PC-9 (cell line): ENCODE measurements around the gene LMO7. TPM values are rescaled to one million over a fixed set of nuclear protein-coding genes. Genes with fewer than 3 reads are reported as not detected.

Experiments used
- BruUV-seq: library from RNA; stranded (reverse); fragments of 400-500 nt; replicated peaks from 2 replicates; lab custom pipeline; 2021; lab: Mats Ljungman, UMichigan
- CTCF ChIA-PET: fragments of 300-600 bp; sonication (Branson Sonifier 250); formaldehyde crosslinking; loops from one replicate; lab custom pipeline; 2022; ENCODE audit warnings: antibody characterized with exemption; lab: Charles Lee
- POLR2A ChIA-PET: fragments of 300-600 bp; sonication (Branson Sonifier 250); formaldehyde crosslinking; loops from one replicate; lab custom pipeline; 2022; ENCODE audit warnings: antibody characterized with exemption; ENCODE audit not compliant: unreplicated experiment; lab: Charles Lee
- DNase-seq, 2 experiments: peaks; one replicate each; pipeline versions ENCODE4 v3.0.0 to v3.0.0-alpha.2; 2015 to 2022; ENCODE audit warnings: mixed read lengths in 1 of 2
- H2AFZ ChIP-seq: fragments of 200-600 bp; sonication (generic); 2 replicates; pipeline ENCODE4 v1.8.1; 2017; ENCODE audit warnings: antibody characterized with exemption
- H3F3A ChIP-seq: fragments of 200-600 bp; sonication (generic); 2 replicates; pipeline ENCODE4 v1.8.1; 2017; ENCODE audit warnings: antibody characterized with exemption, mild to moderate bottlenecking, low read depth; ENCODE audit not compliant: insufficient read depth
- H3K27ac ChIP-seq: fragments of 200-600 bp; sonication (generic); 2 replicates; pipeline ENCODE4 v1.6.1; 2016; ENCODE audit warnings: mixed run types
- H3K27me3 ChIP-seq: fragments of 200-600 bp; sonication (generic); 2 replicates; pipeline ENCODE4 v1.6.1; 2016; ENCODE audit warnings: low read depth, mixed run types; ENCODE audit not compliant: insufficient read depth
- H3K36me3 ChIP-seq: fragments of 200-600 bp; sonication (generic); 2 replicates; pipeline ENCODE4 v1.6.1; 2016; ENCODE audit warnings: low read depth, mixed run types
- H3K4me1 ChIP-seq: fragments of 200-600 bp; sonication (generic); replicated peaks from 2 replicates; pipeline ENCODE4 v1.6.1; 2016; ENCODE audit warnings: mixed run types; ENCODE audit not compliant: insufficient read depth
- H3K4me2 ChIP-seq: fragments of 200-600 bp; sonication (generic); 2 replicates; pipeline ENCODE4 v1.6.1; 2017; ENCODE audit warnings: mixed run types
- H3K4me3 ChIP-seq: fragments of 200-600 bp; sonication (generic); 2 replicates; pipeline ENCODE4 v1.6.1; 2016; ENCODE audit warnings: mixed run types
- H3K79me2 ChIP-seq: fragments of 200-600 bp; sonication (generic); 2 replicates; pipeline ENCODE4 v1.6.1; 2017; ENCODE audit warnings: low read depth, mixed run types
- H3K9me2 ChIP-seq: fragments of 200-600 bp; sonication (generic); 2 replicates; pipeline ENCODE4 v1.8.1; 2017; ENCODE audit warnings: mild to moderate bottlenecking; ENCODE audit not compliant: insufficient read depth
- H3K9me3 ChIP-seq: fragments of 200-600 bp; sonication (generic); 2 replicates; pipeline ENCODE4 v1.8.1; 2016; ENCODE audit warnings: low read depth; ENCODE audit not compliant: insufficient read depth
- H4K20me1 ChIP-seq: fragments of 200-600 bp; sonication (generic); 2 replicates; pipeline ENCODE4 v1.8.1; 2017; ENCODE audit not compliant: insufficient read depth
- CTCF ChIP-seq: fragments of 200-600 bp; sonication (generic); conservative IDR thresholded peaks from 2 replicates; pipeline ENCODE4 v1.6.1; 2017; ENCODE audit warnings: mixed run types, antibody characterized with exemption, mild to moderate bottlenecking, moderate library complexity
- EZH2 ChIP-seq: fragments of 200-600 bp; sonication (generic); IDR thresholded peaks from 2 replicates; pipeline ENCODE4 v1.8.0; 2017; ENCODE audit warnings: antibody characterized with exemption, low read depth
- intact Hi-C: fragments of 100-400 bp; cut with micrococcal nuclease; formaldehyde crosslinking; loops from one replicate; pipeline ENCODE4 v1.10.0; 2022; ENCODE audit not compliant: unreplicated experiment
- total RNA-seq: library from RNA; stranded (reverse); gene quantifications from 2 replicates; pipeline ENCODE4 v1.2.3, GENCODE V29; 2021

The LMO7 gene
- total RNA-seq, 1 experiment from 2014 or later: 93.0 TPM

GRCh38 chr13:75628801-75629200, 7.3 kb upstream of the LMO7 start:
- TF ChIP-seq CTCF: no peak
- TF ChIP-seq EZH2: no peak
- Histone ChIP-seq H3K9me3 (no peaks in the 10 kb centered on the region), H3K9me2 (no peaks in the 10 kb centered on the region), H3K27ac (no peak overlapping the region), H4K20me1 (no peaks in the 10 kb centered on the region), H3K79me2 (no peaks in the 10 kb centered on the region), H3F3A (no peaks in the 10 kb centered on the region), H3K4me2 (no peak overlapping the region), H3K27me3 (no peaks in the 10 kb centered on the region), H3K4me3 (no peak overlapping the region), H3K4me1 (no peaks in the 10 kb centered on the region), H2AFZ (no peak overlapping the region), H3K36me3 (no peaks in the 10 kb centered on the region)
- BruUV-seq: no TSS peak
- CTCF ChIA-PET: no interaction called here
- POLR2A ChIA-PET: no interaction called here
- no peak for DNase-seq
- intact Hi-C loops: no loop called here

- Histone ChIP-seq H3K4me3 (no peak overlapping the region), H3K9me3 (no peaks in the 10 kb centered on the region), H3K79me2 (no peaks in the 10 kb centered on the region), H3K27me3 (no peaks in the 10 kb centered on the region), H3K36me3 (no peaks in the 10 kb centered on the region), H3K27ac (no peak overlapping the region), H3K4me1 (peaks cover 7% of the 10 kb centered on the region; the same call in 1 of the 2 replicates), H3F3A (peaks cover 5% of the 10 kb centered on the region; the same call in 1 of the 2 replicates), H4K20me1 (no peaks in the 10 kb centered on the region), H2AFZ (no peak overlapping the region), H3K4me2 (no peak overlapping the region), H3K9me2 (no peaks in the 10 kb centered on the region)
- BruUV-seq: no TSS peak
- TF ChIP-seq CTCF: no peak
- TF ChIP-seq EZH2: no peak
- no peak for DNase-seq
- ChIA-PET CTCF (no interaction called here), POLR2A (no interaction called here)
- intact Hi-C loops: no loop called here
Observed at GRCh38 chr13:75633285-75633684, 2.8 kb upstream of the LMO7 start.

DNA sequence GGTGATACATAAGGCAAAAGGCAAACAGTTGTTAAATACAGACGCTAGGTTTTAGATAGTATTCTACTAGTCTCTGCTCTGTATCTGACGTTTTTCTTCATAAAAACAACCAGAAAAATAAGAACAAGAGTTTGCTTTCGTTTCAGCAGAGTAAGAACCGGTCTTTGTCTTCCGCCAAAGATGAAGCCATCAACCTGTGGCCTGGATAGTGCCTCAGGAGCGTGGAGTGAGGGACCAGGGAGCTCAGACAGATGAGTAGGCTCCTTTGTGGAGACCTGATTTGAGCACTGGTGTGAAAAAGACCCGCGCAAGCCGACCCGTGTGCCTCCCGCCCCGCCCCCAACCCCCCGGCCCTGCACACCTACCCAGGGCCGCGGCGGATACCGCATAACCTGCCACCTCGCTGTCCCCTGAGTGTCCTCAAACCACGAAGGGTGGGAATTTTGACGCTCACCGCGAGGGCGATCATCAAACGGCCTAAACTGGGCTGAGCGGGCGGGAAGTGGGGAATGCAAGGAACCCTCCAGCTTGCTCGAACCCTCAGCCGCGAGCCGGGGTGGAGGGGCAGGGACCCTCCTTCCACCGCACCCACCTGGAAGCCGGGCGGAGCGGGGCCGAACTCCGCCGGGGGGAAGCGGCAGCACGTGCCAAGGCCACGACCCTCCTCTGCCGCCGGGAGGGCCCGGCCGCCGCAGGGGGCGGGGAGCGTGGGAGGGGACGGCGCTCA, 866 bp upstream of the LMO7 start:
- H3K36me3 ChIP-seq: no peaks in the 10 kb centered on the region
- CTCF ChIA-PET: no interaction called here

More for the DNA sequence above, 866 bp upstream of the LMO7 start:
- no TSS peak for BruUV-seq
- Histone ChIP-seq H3K9me2 (no peaks in the 10 kb centered on the region), H2AFZ (peak overlapping the region; percentile 73; the same call in 1 of the 2 replicates), H3K4me2 (peak overlapping the region; percentile 87), H3K4me3 (peak overlapping the region; percentile 83; the same call in 1 of the 2 replicates), H3K27ac (no peak overlapping the region), H3K79me2 (no peaks in the 10 kb centered on the region), H3K27me3 (no peaks in the 10 kb centered on the region), H3K4me1 (peaks cover 7% of the 10 kb centered on the region; the same call in 1 of the 2 replicates), H3K9me3 (no peaks in the 10 kb centered on the region), H3F3A (peaks cover 5% of the 10 kb centered on the region; the same call in 1 of the 2 replicates), H4K20me1 (no peaks in the 10 kb centered on the region)
- TF ChIP-seq CTCF: no peak
- intact Hi-C loops: loop anchor here (5.0 kb wide), 1 partner anchor 153 kb away; the partner anchor contains the start of gene TBC1D4
- POLR2A ChIA-PET: interaction anchor here (0.6 kb wide), 1 partner anchor 301 kb away, joined by 4 read pairs; no protein-coding TSS in a partner anchor
- DNase-seq: no peak
